ENCODE data around the gene FCN1. TPM values are rescaled to one million over a fixed set of nuclear protein-coding genes. Genes with fewer than 3 reads are reported as not detected.
"Not testable (repeated sequence)": the region's sequence is repeated elsewhere in the genome, so short reads cannot be mapped to it uniquely, and the experiment has no call there.

Gene FCN1
- total RNA-seq, 1 donor from 2014 or later, result 4.0 TPM

GRCh38 chr9:134869554-134870300 is 48.0 kb downstream of the FCN1 start:
- ATAC-seq (ENCODE audit: poor library complexity) (no peak), DNase-seq (no peak)
- intact Hi-C loops (cut with DNase I), result no loop called here

GRCh38 chr9:134868751-134869553 is 48.8 kb downstream of the FCN1 start:
- intact Hi-C loops (cut with DNase I), result no loop called here
- DNase-seq (no peak), ATAC-seq (ENCODE audit: poor library complexity) (no peak)

- ATAC-seq (ENCODE audit: poor library complexity) (no peak), DNase-seq (no peak)
- intact Hi-C loops (cut with DNase I), result no loop called here
Observed at GRCh38 chr9:134867917-134868750, 49.6 kb downstream of the FCN1 start.

- no peak for ATAC-seq (ENCODE audit: poor library complexity)
- no peak for DNase-seq
- intact Hi-C loops (cut with DNase I), result no loop called here
Observed at GRCh38 chr9:134864821-134865190, 52.9 kb downstream of the FCN1 start.

- intact Hi-C loops (cut with DNase I), result no loop called here
- DNase-seq, result peak; percentile 65
Observed at GRCh38 chr9:134863941-134864820, 53.5 kb downstream of the FCN1 start.

GRCh38 chr9:134863306-134863902 is 54.3 kb downstream of the FCN1 start:
- ATAC-seq (ENCODE audit: poor library complexity), result no peak
- DNase-seq, result peak; percentile 10
- intact Hi-C loops (cut with DNase I), result no loop called here

More at GRCh38 chr9:134863941-134864820, 53.5 kb downstream of the FCN1 start:
- peak; percentile 88 for ATAC-seq (ENCODE audit: poor library complexity)

- intact Hi-C loops (cut with DNase I), result no loop called here
Observed at GRCh38 chr9:134861595-134862334, 55.9 kb downstream of the FCN1 start.

GRCh38 chr9:134860510-134860909 is 57.2 kb downstream of the FCN1 start:
- no peak for DNase-seq
- intact Hi-C loops (cut with DNase I), result no loop called here
- no peak for ATAC-seq (ENCODE audit: poor library complexity)

More at GRCh38 chr9:134861595-134862334, 55.9 kb downstream of the FCN1 start:
- ATAC-seq (ENCODE audit: poor library complexity), result no peak
- DNase-seq, result peak; percentile 14

GRCh38 chr9:134858051-134858841 is 59.5 kb downstream of the FCN1 start:
- intact Hi-C loops (cut with DNase I), result no loop called here
- no peak for ATAC-seq (ENCODE audit: poor library complexity)
- DNase-seq, result peak; percentile 31

GRCh38 chr9:134857451-134857850 is 60.3 kb downstream of the FCN1 start:
- ATAC-seq (ENCODE audit: poor library complexity); intact Hi-C loops (cut with DNase I): not testable (repeated sequence)

GRCh38 chr9:134855900-134856377 is 61.8 kb downstream of the FCN1 start:
- DNase-seq (peak; percentile 14), ATAC-seq (ENCODE audit: poor library complexity) (no peak)
- intact Hi-C loops (cut with DNase I), result no loop called here

More at GRCh38 chr9:134857451-134857850, 60.3 kb downstream of the FCN1 start:
- DNase-seq, result not testable (repeated sequence)

Other genes with a start within 250 kb of the FCN1 start
- 0.30 TPM for gene FCN2, start 37.1 kb downstream of the FCN1 start, total RNA-seq
- gene OLFM1, start 169.8 kb upstream of the FCN1 start, total RNA-seq, result 11.9 TPM

All from Right ventricle myocardium superior (tissue), 1 donor.